GM12892 (cell line): Measurements from ENCODE around the gene FBLIM1.
"Not testable (repeated sequence)": the region's sequence is repeated elsewhere in the genome, so short reads cannot be mapped to it uniquely, and the experiment has no call there.

Experiments
- DNase-seq: peaks from one replicate; pipeline ENCODE4 v3.0.0; 2011; ENCODE audit not compliant: insufficient read length
- FAIRE-seq: peaks from 2 replicates; lab custom pipeline; 2011; peaks lifted over from hg19 to GRCh38; lab: Jason Lieb, UNC
- POLR2A ChIP-seq: IDR thresholded peaks from 2 replicates; pipeline ENCODE4 v1.6.1; 2011; ENCODE audit warnings: low read depth, low read length, control low read depth
- POLR2AphosphoS5 ChIP-seq: IDR thresholded peaks from 2 replicates; pipeline ENCODE4 v1.6.1; 2011; ENCODE audit warnings: low read depth, low read length, control low read depth
- TAF1 ChIP-seq: IDR thresholded peaks from 2 replicates; pipeline ENCODE4 v1.6.1; 2011; ENCODE audit warnings: low read depth, mild to moderate bottlenecking, control low read depth, low read length, borderline replicate concordance

Gene FBLIM1

DNA sequence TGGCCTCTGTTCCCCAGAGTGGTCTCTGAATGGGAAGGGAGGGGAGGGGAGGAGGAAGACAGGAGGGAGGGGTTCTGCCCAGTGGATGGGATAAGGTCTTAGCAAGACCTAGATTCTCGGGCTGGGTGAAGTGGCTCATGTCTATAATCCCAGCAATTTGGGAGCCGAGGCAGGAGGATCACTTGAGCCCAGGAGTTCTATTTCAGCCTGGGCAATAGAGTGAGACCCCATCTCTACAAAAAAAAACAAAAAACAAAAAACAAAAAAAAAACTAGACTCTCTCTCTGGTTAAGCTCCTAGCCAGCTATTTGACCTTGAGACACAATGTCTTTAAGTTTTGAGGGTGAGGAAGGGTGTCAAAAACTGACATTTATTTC is 37.5 kb downstream of the FBLIM1 start:
- TF ChIP-seq TAF1 (no peak), POLR2AphosphoS5 (no peak), POLR2A (no peak)
- no peak for FAIRE-seq
- no peak for DNase-seq

DNA sequence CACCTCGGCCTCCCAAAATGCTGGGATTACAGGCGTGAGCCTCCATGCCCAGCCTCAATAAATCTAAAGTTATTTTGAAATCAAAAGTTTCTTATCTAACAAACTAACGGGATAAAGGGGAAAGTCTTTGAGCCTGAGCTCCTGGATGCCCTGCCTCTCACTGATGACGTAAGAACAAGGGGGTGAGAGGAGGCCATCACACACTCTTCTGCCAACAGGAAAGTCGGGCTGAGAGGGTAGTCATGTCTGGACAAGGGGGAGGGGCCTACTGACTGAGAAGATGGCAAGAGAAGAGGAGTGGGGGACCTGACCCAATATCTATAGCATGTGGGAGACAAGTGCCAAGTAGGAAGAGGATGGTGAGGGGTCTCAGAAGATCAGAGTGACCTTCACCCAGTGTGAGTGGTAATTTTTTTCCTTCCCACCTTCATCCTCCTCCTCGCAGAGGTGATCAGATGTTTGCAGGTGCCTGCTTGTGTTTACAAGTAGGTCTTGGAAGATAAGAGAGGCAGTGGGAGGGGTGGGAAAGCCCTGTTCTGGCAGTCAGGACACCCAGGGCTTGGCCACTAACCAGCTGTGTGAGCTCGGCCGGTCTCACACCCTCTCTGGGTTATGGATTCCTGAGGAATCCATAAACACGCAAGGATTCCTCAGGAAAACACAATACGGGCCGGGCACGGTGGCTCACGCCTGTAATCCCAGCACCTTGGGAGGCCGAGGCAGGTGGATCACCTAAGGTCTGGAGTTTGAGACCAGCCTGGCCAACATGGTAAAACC is 39.2 kb downstream of the FBLIM1 start:
- FAIRE-seq (no peak), DNase-seq (no peak)
- TF ChIP-seq POLR2A, result no peak
- no peak for TF ChIP-seq POLR2AphosphoS5
- TF ChIP-seq TAF1, result no peak

DNA sequence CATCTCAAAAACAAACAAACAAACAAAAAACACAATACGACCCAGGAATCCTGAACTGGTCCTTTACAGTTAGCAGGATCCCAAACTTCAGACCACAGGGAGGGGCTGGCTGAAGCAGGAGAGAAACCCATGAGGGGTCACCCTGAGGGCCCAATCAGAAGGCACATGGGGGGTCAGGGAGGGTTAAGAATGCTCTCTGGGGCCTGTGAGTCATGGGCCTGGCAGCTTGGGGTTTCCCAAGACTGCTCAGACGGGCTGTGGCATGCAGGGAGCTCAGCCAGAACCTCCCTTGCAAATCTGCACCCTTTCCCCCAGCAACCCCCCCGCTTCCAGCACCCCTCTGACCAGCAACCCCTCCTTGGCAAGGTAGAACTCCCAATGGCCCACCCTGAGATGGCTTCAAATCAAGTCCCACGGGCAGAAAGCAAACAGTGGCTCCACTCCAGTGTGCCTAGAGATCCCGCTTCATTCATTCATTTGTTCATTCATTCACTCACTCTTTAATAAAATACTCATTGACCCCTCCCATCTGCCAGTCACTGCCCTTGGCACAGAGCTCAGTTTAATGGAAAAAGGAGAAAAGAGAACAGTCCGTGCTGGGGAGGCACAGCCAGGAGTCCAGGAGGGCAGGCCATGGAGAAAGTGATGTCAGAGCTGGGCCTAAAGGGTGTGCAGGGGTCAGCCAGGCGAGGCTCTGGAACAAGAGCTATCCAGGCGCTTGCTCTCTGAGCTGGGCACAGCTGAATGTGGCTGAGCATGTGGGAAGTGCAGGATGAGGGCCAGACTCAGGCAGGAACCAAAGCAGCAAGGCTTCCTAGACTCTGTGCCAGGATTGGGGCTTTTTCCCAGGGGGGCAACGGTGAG is 40.6 kb downstream of the FBLIM1 start:
- FAIRE-seq (no peak), DNase-seq (no peak)
- TF ChIP-seq POLR2A (no peak), TAF1 (no peak), POLR2AphosphoS5 (no peak)

DNA sequence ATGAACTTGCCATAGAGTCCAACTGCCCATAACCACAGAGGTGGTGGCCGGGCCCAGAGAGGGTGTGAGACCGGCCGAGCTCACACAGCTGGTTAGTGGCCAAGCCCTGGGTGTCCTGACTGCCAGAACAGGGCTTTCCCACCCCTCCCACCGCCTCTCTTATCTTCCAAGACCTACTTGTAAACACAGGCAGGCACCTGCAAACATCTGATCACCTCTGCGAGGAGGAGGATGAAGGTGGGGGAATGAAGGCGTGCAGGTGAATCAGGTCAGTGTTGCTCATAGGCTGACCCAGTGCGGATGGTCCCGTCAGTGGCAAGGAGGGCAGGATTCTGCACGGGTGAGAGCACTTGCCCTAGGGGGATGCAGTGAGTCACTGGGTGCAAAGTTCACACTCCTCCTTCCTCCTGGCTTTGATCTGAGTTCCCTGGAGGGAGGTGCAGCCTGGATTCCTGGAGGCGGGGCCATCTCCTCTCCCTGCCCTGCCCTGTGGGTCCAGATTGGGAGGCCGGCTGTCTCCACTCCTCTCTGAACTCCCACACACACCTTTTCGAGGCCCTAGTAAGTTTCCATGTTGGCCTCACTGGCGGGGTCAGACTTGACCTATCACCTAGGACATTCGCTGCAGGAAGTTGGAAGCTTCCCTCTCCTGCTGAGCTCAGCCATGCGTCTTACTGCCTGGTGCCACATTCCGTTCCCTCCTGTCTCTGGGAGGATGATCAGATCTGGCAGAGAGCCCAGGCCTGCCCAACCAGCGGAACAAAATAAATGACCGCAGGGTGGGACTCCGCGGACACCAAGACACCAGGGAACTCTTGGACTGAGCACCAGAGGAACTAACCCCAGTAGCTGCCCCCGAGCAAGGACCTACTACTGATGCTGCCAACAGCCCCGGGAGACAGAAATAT is 41.6 kb downstream of the FBLIM1 start:
- no peak for FAIRE-seq
- no peak for DNase-seq
- TF ChIP-seq POLR2A (no peak), TAF1 (no peak), POLR2AphosphoS5 (no peak)

DNA sequence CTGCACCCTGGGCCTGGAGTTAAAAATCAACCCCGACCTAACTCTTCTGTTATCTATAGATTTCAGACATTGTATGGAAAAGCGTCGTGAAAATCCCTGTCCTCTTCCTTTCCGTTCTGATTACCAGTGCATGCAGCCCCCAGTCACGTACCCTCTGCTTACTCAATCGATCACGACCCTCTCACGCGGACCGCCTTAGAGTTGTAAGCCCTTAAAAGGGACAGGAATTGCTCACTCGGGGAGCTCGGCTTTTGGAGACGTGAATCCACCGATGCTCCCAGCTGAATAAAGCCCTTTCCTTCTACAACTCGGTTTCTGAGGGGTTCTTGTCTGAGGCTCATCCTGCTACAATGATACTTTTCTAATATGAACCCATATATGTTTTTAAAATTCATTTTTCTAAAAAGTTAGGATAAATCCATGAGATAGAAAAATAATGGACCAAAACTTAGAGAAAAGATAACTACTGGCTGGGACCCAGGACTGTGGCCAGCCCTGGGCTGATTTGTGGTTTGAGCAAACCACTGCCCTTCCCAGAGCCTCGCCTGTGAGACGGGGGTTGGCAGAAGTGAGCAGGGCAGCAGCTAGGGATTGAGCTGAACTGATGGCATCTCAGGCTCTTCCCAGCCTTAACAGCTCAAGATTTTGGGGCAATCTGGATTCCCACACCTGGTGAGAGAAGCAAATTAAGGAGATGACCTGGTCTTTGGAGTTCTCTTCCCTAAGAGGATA is 43.8 kb downstream of the FBLIM1 start:
- TF ChIP-seq TAF1, result no peak
- no peak for TF ChIP-seq POLR2AphosphoS5
- no peak for TF ChIP-seq POLR2A
- DNase-seq (no peak), FAIRE-seq (no peak)

DNA sequence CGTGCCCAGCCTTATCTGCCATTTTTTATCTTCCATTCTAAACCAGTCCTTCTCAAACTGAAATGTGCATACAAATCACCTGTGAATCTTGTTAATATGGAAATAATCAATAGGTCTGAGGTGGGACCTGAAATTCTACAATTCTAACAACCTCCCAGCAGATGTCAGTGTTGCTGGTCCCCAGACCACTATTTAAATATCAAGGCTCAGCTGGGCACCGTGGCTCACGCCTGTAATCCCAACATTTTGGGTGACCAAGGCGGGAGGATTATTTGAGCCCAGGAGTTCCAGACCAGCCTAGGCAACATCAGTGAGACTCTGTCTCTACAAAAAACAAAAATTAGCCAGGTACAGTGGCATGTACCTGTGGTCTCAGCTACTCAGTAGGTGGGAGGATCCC is 44.8 kb downstream of the FBLIM1 start:
- FAIRE-seq, result peak; percentile 24
- TF ChIP-seq TAF1 (no peak), POLR2AphosphoS5 (no peak), POLR2A (no peak)
- DNase-seq, result no peak

DNA sequence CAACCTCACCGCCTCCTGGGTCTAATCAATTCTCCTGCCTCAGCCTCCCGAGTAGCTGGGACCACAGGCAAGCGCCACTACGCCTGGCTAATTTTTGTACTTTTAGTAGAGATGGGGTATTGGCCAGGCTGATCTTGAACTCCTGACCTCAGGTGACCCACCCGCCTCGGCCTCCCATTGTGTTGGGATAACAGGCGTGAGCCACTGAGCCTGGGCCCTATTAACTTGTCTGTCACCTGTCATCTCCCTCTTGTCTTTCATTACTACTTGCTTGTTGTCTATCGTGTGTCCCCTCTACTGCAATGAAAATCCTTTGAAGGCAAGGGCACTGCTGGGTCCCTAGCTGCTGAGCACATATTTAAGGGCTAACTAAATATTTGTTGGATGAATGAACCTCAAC is 45.5 kb downstream of the FBLIM1 start:
- DNase-seq, result no peak
- no peak for TF ChIP-seq POLR2A
- no peak for FAIRE-seq

DNA sequence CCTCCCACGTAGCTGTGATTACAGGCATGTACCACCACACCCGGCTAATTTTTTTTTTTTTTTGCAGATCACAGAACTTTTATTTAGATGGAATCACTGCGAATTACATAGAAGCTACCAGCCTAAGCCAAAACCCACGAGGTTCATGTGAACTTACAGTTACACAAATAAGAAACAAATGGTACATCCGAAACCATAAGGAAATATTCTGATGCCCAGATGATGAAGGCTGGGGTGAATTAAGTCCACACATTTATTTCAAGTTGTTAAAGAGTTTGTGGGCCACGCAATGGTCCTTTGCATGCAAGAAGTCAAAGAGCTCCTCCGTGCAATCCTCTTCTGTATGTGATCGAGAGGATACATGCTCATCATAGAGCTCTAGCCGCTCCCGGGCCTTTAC is 48.5 kb downstream of the FBLIM1 start:
- FAIRE-seq (no peak), DNase-seq (no peak)
- TF ChIP-seq TAF1 (no peak), POLR2A (no peak)

DNA sequence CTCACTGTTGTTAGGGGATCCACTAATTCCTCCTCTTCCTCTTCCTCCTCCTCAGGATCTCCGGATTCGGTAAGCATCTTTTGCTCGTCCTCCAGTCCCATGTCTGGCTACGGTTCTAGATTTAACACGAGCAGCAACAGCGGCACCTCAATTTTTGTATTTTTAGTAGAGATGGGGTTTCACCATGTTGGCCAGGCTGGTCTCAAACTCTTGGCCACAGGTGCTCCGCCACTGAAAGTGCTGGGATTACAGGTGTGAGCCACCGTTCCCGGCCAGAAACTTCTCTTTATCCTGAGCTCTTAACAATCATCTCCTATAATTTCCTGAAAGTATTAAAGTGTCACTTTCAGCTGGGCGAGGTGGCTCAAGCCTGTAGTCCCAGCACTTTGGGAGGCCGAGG is 49.0 kb downstream of the FBLIM1 start, which contains the start of gene UQCRHL:
Gene UQCRHL (minus strand): TSS at position 101 of the 400 bp plus-strand sequence. CDS start 0 bp downstream, at position 101.
- not testable (repeated sequence) for FAIRE-seq

DNA sequence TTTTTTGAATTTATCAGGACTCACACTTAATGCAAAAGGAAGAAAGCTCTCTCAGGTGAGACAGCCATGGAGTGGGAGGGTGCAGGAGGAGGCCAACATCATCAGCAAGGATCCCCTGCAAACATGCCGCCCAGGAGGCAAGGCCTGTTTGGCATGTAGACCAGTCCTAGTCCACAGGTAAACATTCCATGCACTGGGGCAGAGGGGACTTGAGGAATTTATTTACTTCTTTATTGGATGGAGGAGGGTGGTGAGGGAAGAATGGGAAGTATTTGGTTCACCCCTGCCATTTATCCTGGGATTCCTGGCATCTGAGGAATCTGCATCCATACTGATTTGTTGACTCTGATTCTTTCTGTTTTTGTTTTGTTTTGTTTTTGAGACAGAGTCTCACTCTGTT is 50.4 kb downstream of the FBLIM1 start:
- TF ChIP-seq TAF1 (no peak), POLR2A (no peak), POLR2AphosphoS5 (no peak)
- DNase-seq (no peak), FAIRE-seq (no peak)

More for the DNA sequence above, 49.0 kb downstream of the FBLIM1 start, which contains the start of gene UQCRHL:
- DNase-seq, result not testable (repeated sequence)

DNA sequence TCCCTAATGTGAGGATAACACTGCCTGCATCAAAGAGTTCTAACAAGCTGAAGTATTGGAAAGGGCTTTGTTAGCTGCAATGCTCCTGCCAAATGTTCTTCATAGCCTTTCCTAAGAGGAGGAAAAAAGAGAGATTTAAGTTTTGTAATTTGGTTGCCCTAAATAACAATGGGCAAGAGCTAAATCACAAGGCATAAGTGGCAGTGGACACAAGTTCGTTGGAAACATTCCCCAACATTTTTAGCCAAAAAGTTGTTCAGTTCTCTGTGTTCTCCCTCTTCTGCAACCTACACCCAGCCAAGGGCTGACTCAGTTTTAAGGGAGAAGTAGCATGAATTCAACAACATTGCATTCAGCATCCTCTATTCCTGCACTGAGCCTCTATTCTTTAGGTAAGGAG is 51.5 kb downstream of the FBLIM1 start:
- TF ChIP-seq TAF1 (no peak), POLR2A (no peak), POLR2AphosphoS5 (no peak)
- FAIRE-seq (no peak), DNase-seq (no peak)
